Neural cell (in vitro differentiated cells): Measurements from ENCODE around the gene DPF3. TPM values are rescaled to one million over a fixed set of nuclear protein-coding genes. Genes with fewer than 3 reads are reported as not detected.

ENCODE experiments used
- H2AFZ ChIP-seq: fragments of 200-600, 300-800 bp; sonication (generic), shearing (Covaris generic); 2 replicates; pipeline ENCODE4 v1.6.0; 2014; ENCODE audit warnings: low read depth, mild to moderate bottlenecking, antibody characterized with exemption, low read length, moderate library complexity
- H3F3A ChIP-seq: fragments of 200-600 bp; shearing (Covaris generic); 2 replicates; pipeline ENCODE4 v1.6.1; 2016; ENCODE audit warnings: mild to moderate bottlenecking, moderate library complexity, mixed read lengths, antibody characterized with exemption, low read length; ENCODE audit not compliant: insufficient read depth, poor library complexity, severe bottlenecking
- H3K27ac ChIP-seq: fragments of 200-600, 300-800 bp; sonication (generic), shearing (Covaris generic); 2 replicates; pipeline ENCODE4 v1.5.1; 2014; ENCODE audit warnings: mild to moderate bottlenecking, low read length, moderate library complexity
- H3K27me3 ChIP-seq: fragments of 300-800, 200-600 bp; sonication (generic), shearing (Covaris generic); 2 replicates; pipeline ENCODE4 v1.6.0; 2014; ENCODE audit warnings: mild to moderate bottlenecking, low read depth, low read length, moderate library complexity; ENCODE audit not compliant: insufficient read depth
- H3K36me3 ChIP-seq: fragments of 300-800, 200-600 bp; sonication (generic), shearing (Covaris generic); 2 replicates; pipeline ENCODE4 v1.5.1; 2014; ENCODE audit warnings: mild to moderate bottlenecking, antibody characterized with exemption, low read length, moderate library complexity; ENCODE audit not compliant: insufficient read depth
- H3K4me2 ChIP-seq: fragments of 300-800, 200-600 bp; sonication (generic), shearing (Covaris generic); 2 replicates; pipeline ENCODE4 v1.6.0; 2014; ENCODE audit warnings: mild to moderate bottlenecking, low read length
- H3K4me3 ChIP-seq: fragments of 300-800, 200-600 bp; sonication (generic), shearing (Covaris generic); 2 replicates; pipeline ENCODE4 v1.5.1; 2014; ENCODE audit warnings: mild to moderate bottlenecking, low read length, moderate library complexity
- H3K79me2 ChIP-seq: fragments of 200-600 bp; shearing (Covaris generic); replicated peaks from 2 replicates; pipeline ENCODE4 v1.6.0; 2014; ENCODE audit warnings: mild to moderate bottlenecking, low read length, moderate library complexity; ENCODE audit not compliant: insufficient read depth
- H3K9ac ChIP-seq: fragments of 300-800, 200-600 bp; sonication (generic), shearing (Covaris generic); 2 replicates; pipeline ENCODE4 v1.6.1; 2016; ENCODE audit warnings: mild to moderate bottlenecking, low read length, mixed read lengths
- H3K9me2 ChIP-seq: fragments of 200-600 bp; shearing (Covaris generic); 2 replicates; pipeline ENCODE4 v1.6.1; 2016; ENCODE audit warnings: mild to moderate bottlenecking, low read length, mixed read lengths; ENCODE audit not compliant: insufficient read depth
- H3K9me3 ChIP-seq: fragments of 200-600, 300-800 bp; sonication (generic), shearing (Covaris generic); 2 replicates; pipeline ENCODE4 v1.6.1; 2016; ENCODE audit warnings: mild to moderate bottlenecking, mixed run types, low read length, moderate library complexity, mixed read lengths
- H4K20me1 ChIP-seq: fragments of 200-600 bp; shearing (Covaris generic); 2 replicates; pipeline ENCODE4 v1.6.1; 2016; ENCODE audit warnings: mild to moderate bottlenecking, mixed run types; ENCODE audit not compliant: insufficient read depth
- EP300 ChIP-seq: fragments of 450-650 bp; conservative IDR thresholded peaks from 2 replicates; pipeline ENCODE4 v1.6.1; 2014; ENCODE audit warnings: antibody characterized with exemption, mild to moderate bottlenecking, moderate library complexity; ENCODE audit not compliant: poor library complexity, severe bottlenecking
- EZH2 ChIP-seq: fragments of 200-600, 300-800 bp; shearing (Covaris generic), sonication (generic); IDR thresholded peaks from 2 replicates; pipeline ENCODE4 v1.6.1; 2014; ENCODE audit warnings: antibody characterized with exemption, low read length, borderline replicate concordance, mild to moderate bottlenecking; ENCODE audit not compliant: insufficient read depth, poor library complexity, severe bottlenecking
- MXI1 ChIP-seq: fragments of 450-650 bp; conservative IDR thresholded peaks from 2 replicates; pipeline ENCODE4 v1.6.1; 2014; ENCODE audit warnings: antibody characterized with exemption, mild to moderate bottlenecking; ENCODE audit not compliant: poor library complexity, severe bottlenecking
- POLR2AphosphoS5 ChIP-seq: IDR thresholded peaks from 2 replicates; pipeline ENCODE4 v1.6.1; 2012
- RAD21 ChIP-seq: fragments of 450-650 bp; conservative IDR thresholded peaks from 2 replicates; pipeline ENCODE4 v1.6.1; 2014; ENCODE audit warnings: antibody characterized with exemption, mild to moderate bottlenecking, moderate library complexity
- SMC3 ChIP-seq: fragments of 450-650 bp; conservative IDR thresholded peaks from 2 replicates; pipeline ENCODE4 v1.6.1; 2014; ENCODE audit warnings: antibody characterized with exemption, mild to moderate bottlenecking, moderate library complexity; ENCODE audit not compliant: poor library complexity
- TAF1 ChIP-seq: IDR thresholded peaks from 2 replicates; pipeline ENCODE4 v1.6.1; 2012; ENCODE audit warnings: low read depth
- polyA plus RNA-seq: library from polyadenylated mRNA; depleted of rRNA; stranded (reverse); fragments of >200 nt; gene quantifications from 2 replicates; pipeline ENCODE4 v1.2.3, GENCODE V29; 2014
- TF ChIP-seq, protein P1 (sequence below): IDR thresholded peaks from 2 replicates; pipeline ENCODE4 v1.6.1; 2012; ENCODE audit warnings: borderline replicate concordance
- TF ChIP-seq, protein P2 (sequence below): fragments of 450-650 bp; IDR thresholded peaks from 2 replicates; pipeline ENCODE4 v1.5.1; 2014; ENCODE audit warnings: antibody characterized with exemption, mild to moderate bottlenecking, moderate library complexity; ENCODE audit not compliant: poor library complexity, severe bottlenecking

DPF3 gene
- polyA plus RNA-seq, 1 donor from 2014 or later, result 2.9 TPM

- Histone ChIP-seq H3K36me3 (no peaks in the 10 kb centered on the region), H3K9me3 (peaks cover 3% of the 10 kb centered on the region), H3K4me3 (no peak overlapping the region), H3K4me2 (no peak overlapping the region), H3K9ac (no peak overlapping the region), H3K9me2 (no peaks in the 10 kb centered on the region), H3K79me2 (no peaks in the 10 kb centered on the region), H3F3A (no peaks in the 10 kb centered on the region), H3K27me3 (no peaks in the 10 kb centered on the region), H4K20me1 (no peaks in the 10 kb centered on the region), H2AFZ (no peak overlapping the region), H3K27ac (no peak overlapping the region)
- TF ChIP-seq MXI1 (no peak), RAD21 (no peak), SMC3 (no peak), TAF1 (no peak)
Measured at GRCh38 chr14:72621387-72622065, 272.4 kb downstream of the DPF3 start.

GRCh38 chr14:72619881-72620280 is 274.0 kb downstream of the DPF3 start:
- TF ChIP-seq MXI1 (no peak), POLR2AphosphoS5 (no peak), SMC3 (no peak), RAD21 (no peak), TAF1 (no peak), EP300 (no peak), EZH2 (no peak)
- TF ChIP-seq, protein P1, sequence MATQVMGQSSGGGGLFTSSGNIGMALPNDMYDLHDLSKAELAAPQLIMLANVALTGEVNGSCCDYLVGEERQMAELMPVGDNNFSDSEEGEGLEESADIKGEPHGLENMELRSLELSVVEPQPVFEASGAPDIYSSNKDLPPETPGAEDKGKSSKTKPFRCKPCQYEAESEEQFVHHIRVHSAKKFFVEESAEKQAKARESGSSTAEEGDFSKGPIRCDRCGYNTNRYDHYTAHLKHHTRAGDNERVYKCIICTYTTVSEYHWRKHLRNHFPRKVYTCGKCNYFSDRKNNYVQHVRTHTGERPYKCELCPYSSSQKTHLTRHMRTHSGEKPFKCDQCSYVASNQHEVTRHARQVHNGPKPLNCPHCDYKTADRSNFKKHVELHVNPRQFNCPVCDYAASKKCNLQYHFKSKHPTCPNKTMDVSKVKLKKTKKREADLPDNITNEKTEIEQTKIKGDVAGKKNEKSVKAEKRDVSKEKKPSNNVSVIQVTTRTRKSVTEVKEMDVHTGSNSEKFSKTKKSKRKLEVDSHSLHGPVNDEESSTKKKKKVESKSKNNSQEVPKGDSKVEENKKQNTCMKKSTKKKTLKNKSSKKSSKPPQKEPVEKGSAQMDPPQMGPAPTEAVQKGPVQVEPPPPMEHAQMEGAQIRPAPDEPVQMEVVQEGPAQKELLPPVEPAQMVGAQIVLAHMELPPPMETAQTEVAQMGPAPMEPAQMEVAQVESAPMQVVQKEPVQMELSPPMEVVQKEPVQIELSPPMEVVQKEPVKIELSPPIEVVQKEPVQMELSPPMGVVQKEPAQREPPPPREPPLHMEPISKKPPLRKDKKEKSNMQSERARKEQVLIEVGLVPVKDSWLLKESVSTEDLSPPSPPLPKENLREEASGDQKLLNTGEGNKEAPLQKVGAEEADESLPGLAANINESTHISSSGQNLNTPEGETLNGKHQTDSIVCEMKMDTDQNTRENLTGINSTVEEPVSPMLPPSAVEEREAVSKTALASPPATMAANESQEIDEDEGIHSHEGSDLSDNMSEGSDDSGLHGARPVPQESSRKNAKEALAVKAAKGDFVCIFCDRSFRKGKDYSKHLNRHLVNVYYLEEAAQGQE, result no peak
- TF ChIP-seq, protein P2, sequence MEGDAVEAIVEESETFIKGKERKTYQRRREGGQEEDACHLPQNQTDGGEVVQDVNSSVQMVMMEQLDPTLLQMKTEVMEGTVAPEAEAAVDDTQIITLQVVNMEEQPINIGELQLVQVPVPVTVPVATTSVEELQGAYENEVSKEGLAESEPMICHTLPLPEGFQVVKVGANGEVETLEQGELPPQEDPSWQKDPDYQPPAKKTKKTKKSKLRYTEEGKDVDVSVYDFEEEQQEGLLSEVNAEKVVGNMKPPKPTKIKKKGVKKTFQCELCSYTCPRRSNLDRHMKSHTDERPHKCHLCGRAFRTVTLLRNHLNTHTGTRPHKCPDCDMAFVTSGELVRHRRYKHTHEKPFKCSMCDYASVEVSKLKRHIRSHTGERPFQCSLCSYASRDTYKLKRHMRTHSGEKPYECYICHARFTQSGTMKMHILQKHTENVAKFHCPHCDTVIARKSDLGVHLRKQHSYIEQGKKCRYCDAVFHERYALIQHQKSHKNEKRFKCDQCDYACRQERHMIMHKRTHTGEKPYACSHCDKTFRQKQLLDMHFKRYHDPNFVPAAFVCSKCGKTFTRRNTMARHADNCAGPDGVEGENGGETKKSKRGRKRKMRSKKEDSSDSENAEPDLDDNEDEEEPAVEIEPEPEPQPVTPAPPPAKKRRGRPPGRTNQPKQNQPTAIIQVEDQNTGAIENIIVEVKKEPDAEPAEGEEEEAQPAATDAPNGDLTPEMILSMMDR, result no peak
- no peak overlapping the region for H2AFZ ChIP-seq
- no peak overlapping the region for H3K9ac ChIP-seq
- no peaks in the 10 kb centered on the region for H3K79me2 ChIP-seq
- no peaks in the 10 kb centered on the region for H3F3A ChIP-seq
- H3K9me2 ChIP-seq, result no peaks in the 10 kb centered on the region
- no peaks in the 10 kb centered on the region for H3K27me3 ChIP-seq
- H3K36me3 ChIP-seq, result no peaks in the 10 kb centered on the region
- no peaks in the 10 kb centered on the region for H4K20me1 ChIP-seq
- H3K4me3 ChIP-seq, result no peak overlapping the region
- no peak overlapping the region for H3K4me2 ChIP-seq
- no peaks in the 10 kb centered on the region for H3K9me3 ChIP-seq
- H3K27ac ChIP-seq, result no peak overlapping the region
